ENCODE data around the gene TRIM2.

- TF ChIP-seq, protein P1, sequence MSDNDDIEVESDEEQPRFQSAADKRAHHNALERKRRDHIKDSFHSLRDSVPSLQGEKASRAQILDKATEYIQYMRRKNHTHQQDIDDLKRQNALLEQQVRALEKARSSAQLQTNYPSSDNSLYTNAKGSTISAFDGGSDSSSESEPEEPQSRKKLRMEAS (IDR thresholded peaks at IDR 0.05), result no peak
- no peak for TF ChIP-seq EGR1 (IDR thresholded peaks at IDR 0.05; ENCODE audit: low read depth in 2 of 2)
- no peak for TF ChIP-seq HNF4A (conservative IDR thresholded peaks at IDR 0.05)
- TF ChIP-seq, protein P2, sequence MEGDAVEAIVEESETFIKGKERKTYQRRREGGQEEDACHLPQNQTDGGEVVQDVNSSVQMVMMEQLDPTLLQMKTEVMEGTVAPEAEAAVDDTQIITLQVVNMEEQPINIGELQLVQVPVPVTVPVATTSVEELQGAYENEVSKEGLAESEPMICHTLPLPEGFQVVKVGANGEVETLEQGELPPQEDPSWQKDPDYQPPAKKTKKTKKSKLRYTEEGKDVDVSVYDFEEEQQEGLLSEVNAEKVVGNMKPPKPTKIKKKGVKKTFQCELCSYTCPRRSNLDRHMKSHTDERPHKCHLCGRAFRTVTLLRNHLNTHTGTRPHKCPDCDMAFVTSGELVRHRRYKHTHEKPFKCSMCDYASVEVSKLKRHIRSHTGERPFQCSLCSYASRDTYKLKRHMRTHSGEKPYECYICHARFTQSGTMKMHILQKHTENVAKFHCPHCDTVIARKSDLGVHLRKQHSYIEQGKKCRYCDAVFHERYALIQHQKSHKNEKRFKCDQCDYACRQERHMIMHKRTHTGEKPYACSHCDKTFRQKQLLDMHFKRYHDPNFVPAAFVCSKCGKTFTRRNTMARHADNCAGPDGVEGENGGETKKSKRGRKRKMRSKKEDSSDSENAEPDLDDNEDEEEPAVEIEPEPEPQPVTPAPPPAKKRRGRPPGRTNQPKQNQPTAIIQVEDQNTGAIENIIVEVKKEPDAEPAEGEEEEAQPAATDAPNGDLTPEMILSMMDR (IDR thresholded peaks at IDR 0.05; ENCODE audit: low read depth, low read length, missing input control), result no peak
- no peak for TF ChIP-seq RAD21 (IDR thresholded peaks at IDR 0.05)
- TF ChIP-seq REST (IDR thresholded peaks at IDR 0.05), result no peak
- no peak for TF ChIP-seq SP1 (IDR thresholded peaks at IDR 0.05)
- no peak for TF ChIP-seq TAF1 (conservative IDR thresholded peaks at IDR 0.05)
- no peak for TF ChIP-seq HNF4G (IDR thresholded peaks at IDR 0.05)
- TF ChIP-seq GABPA (IDR thresholded peaks at IDR 0.05 in 1 of 2, conservative IDR thresholded peaks at IDR 0.05 in 1 of 2), result no peak
- TF ChIP-seq, protein P3, sequence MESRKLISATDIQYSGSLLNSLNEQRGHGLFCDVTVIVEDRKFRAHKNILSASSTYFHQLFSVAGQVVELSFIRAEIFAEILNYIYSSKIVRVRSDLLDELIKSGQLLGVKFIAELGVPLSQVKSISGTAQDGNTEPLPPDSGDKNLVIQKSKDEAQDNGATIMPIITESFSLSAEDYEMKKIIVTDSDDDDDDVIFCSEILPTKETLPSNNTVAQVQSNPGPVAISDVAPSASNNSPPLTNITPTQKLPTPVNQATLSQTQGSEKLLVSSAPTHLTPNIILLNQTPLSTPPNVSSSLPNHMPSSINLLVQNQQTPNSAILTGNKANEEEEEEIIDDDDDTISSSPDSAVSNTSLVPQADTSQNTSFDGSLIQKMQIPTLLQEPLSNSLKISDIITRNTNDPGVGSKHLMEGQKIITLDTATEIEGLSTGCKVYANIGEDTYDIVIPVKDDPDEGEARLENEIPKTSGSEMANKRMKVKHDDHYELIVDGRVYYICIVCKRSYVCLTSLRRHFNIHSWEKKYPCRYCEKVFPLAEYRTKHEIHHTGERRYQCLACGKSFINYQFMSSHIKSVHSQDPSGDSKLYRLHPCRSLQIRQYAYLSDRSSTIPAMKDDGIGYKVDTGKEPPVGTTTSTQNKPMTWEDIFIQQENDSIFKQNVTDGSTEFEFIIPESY (IDR thresholded peaks at IDR 0.05), result no peak
Measured at GRCh38 chr4:153210727-153211126, 6.5 kb downstream of the TRIM2 start.

All from liver (tissue), 3 donors.